HEK293 (cell line): ENCODE measurements around the gene VWC2L.

Experiments
- CTCF ChIA-PET: fragments of 350-600 bp; formaldehyde crosslinking; extraction: SDS; loops from one replicate; lab custom pipeline; 2021; ENCODE audit warnings: antibody characterized with exemption; lab: Yijun Ruan, JAX
- POLR2A ChIA-PET: fragments of 300-600 bp; formaldehyde crosslinking; extraction: SDS; loops from one replicate; lab custom pipeline; 2020; ENCODE audit warnings: antibody characterized with exemption, inconsistent platforms; lab: Yijun Ruan, JAX
- H3K27ac ChIP-seq: fragments of 200-500 bp; sonication (Bioruptor generic); 2 replicates; pipeline ENCODE4 v1.5.1; 2014; ENCODE audit warnings: low read depth, low read length, control low read depth, inconsistent platforms; ENCODE audit errors: extremely low read depth
- H3K36me3 ChIP-seq, 2 experiments: fragments of 200-500 bp in 1 of 2; sonication (Bioruptor generic) in 1 of 2; 1 replicate in 1 of 2; 2 replicates in 1 of 2; pipeline ENCODE4 v1.5.1; 2014 to 2017; ENCODE audit warnings: inconsistent platforms in 2 of 2, low read length in 2 of 2; ENCODE audit not compliant: control insufficient read depth in 2 of 2, insufficient read depth in 1 of 2
- H3K4me1 ChIP-seq: fragments of 200-500 bp; sonication (Bioruptor generic); 2 replicates; pipeline ENCODE4 v1.5.1; 2014; ENCODE audit warnings: mild to moderate bottlenecking, low read length, inconsistent platforms; ENCODE audit not compliant: control insufficient read depth, insufficient read depth
- H3K4me3 ChIP-seq: 2 replicates; pipeline ENCODE4 v1.5.1; 2011; ENCODE audit warnings: low read depth, mild to moderate bottlenecking, control low read depth, low read length, moderate library complexity
- H3K9me3 ChIP-seq: fragments of 200-500 bp; sonication (Bioruptor generic); 2 replicates; pipeline ENCODE4 v1.5.1; 2014; ENCODE audit warnings: low read depth, low read length, inconsistent platforms; ENCODE audit not compliant: control insufficient read depth, insufficient read depth
- AEBP2 ChIP-seq: fragments of 450-650 bp; formaldehyde crosslinking; IDR thresholded peaks from 2 replicates; pipeline ENCODE4 v1.5.1; 2016; ENCODE audit warnings: missing biosample characterization, missing genetic modification characterization, borderline replicate concordance
- BCL11B ChIP-seq: fragments of 450-650 bp; formaldehyde crosslinking; IDR thresholded peaks from 2 replicates; pipeline ENCODE4 v1.5.1; 2016; ENCODE audit warnings: low read depth, missing biosample characterization, missing genetic modification characterization
- BCL6B ChIP-seq: fragments of 450-650 bp; formaldehyde crosslinking; IDR thresholded peaks from 2 replicates; pipeline ENCODE4 v1.5.1; 2017; ENCODE audit warnings: missing biosample characterization, missing genetic modification characterization
- ELK4 ChIP-seq: IDR thresholded peaks from 2 replicates; pipeline ENCODE4 v1.6.1; 2011; ENCODE audit warnings: mild to moderate bottlenecking, low read depth, low read length, borderline replicate concordance
- HIC1 ChIP-seq: fragments of 450-650 bp; formaldehyde crosslinking; IDR thresholded peaks from 2 replicates; pipeline ENCODE4 v1.5.1; 2016; ENCODE audit warnings: missing biosample characterization, missing genetic modification characterization
- HOXC10 ChIP-seq: sonication (generic); formaldehyde crosslinking; IDR thresholded peaks from 2 replicates; pipeline ENCODE4 v1.8.1; 2023; ENCODE audit warnings: mild to moderate bottlenecking, missing genetic modification reagents
- OVOL3 ChIP-seq: fragments of 450-650 bp; formaldehyde crosslinking; IDR thresholded peaks from 2 replicates; pipeline ENCODE4 v1.5.1; 2016; ENCODE audit warnings: missing biosample characterization, missing genetic modification characterization
- PRDM6 ChIP-seq: fragments of 450-650 bp; formaldehyde crosslinking; IDR thresholded peaks from 2 replicates; pipeline ENCODE4 v1.5.1; 2017; ENCODE audit warnings: missing biosample characterization, missing genetic modification characterization
- SP7 ChIP-seq: fragments of 450-650 bp; formaldehyde crosslinking; IDR thresholded peaks from 2 replicates; pipeline ENCODE4 v1.5.1; 2016; ENCODE audit warnings: missing biosample characterization, missing genetic modification characterization
- YY2 ChIP-seq: fragments of 450-650 bp; formaldehyde crosslinking; IDR thresholded peaks from 2 replicates; pipeline ENCODE4 v1.5.1; 2016; ENCODE audit warnings: missing biosample characterization, missing genetic modification characterization
- ZBTB1 ChIP-seq: fragments of 450-650 bp; formaldehyde crosslinking; IDR thresholded peaks from 2 replicates; pipeline ENCODE4 v1.5.1; 2016; ENCODE audit warnings: missing biosample characterization, missing genetic modification characterization
- ZBTB20 ChIP-seq: fragments of 450-650 bp; formaldehyde crosslinking; IDR thresholded peaks from 2 replicates; pipeline ENCODE4 v1.5.1; 2016; ENCODE audit warnings: missing biosample characterization, missing genetic modification characterization
- ZBTB6 ChIP-seq: fragments of 450-650 bp; formaldehyde crosslinking; IDR thresholded peaks from 2 replicates; pipeline ENCODE4 v1.5.1; 2017; ENCODE audit warnings: missing biosample characterization, missing genetic modification characterization
- ZNF121 ChIP-seq: fragments of 450-650 bp; formaldehyde crosslinking; IDR thresholded peaks from 2 replicates; pipeline ENCODE4 v1.5.1; 2016; ENCODE audit warnings: missing biosample characterization, missing genetic modification characterization
- ZNF211 ChIP-seq: fragments of 450-650 bp; formaldehyde crosslinking; IDR thresholded peaks from 2 replicates; pipeline ENCODE4 v1.5.1; 2016; ENCODE audit warnings: low read depth, missing biosample characterization, missing genetic modification characterization
- ZNF335 ChIP-seq: fragments of 450-650 bp; formaldehyde crosslinking; conservative IDR thresholded peaks from 2 replicates; pipeline ENCODE4 v1.5.1; 2016; ENCODE audit warnings: missing biosample characterization, missing genetic modification characterization
- ZNF549 ChIP-seq: fragments of 450-650 bp; IDR thresholded peaks from 2 replicates; pipeline ENCODE4 v1.5.1; 2018; ENCODE audit warnings: missing biosample characterization, missing genetic modification characterization, mild to moderate bottlenecking, inconsistent platforms, moderate library complexity
- ZNF768 ChIP-seq: fragments of 450-650 bp; formaldehyde crosslinking; IDR thresholded peaks from 2 replicates; pipeline ENCODE4 v1.5.1; 2018; ENCODE audit warnings: missing biosample characterization, mild to moderate bottlenecking, missing genetic modification characterization
- ZSCAN16 ChIP-seq: fragments of 450-650 bp; formaldehyde crosslinking; IDR thresholded peaks from 2 replicates; pipeline ENCODE4 v1.5.1; 2016; ENCODE audit warnings: missing biosample characterization, missing genetic modification characterization
- ZSCAN5A ChIP-seq: fragments of 450-650 bp; formaldehyde crosslinking; IDR thresholded peaks from 2 replicates; pipeline ENCODE4 v1.5.1; 2016; ENCODE audit warnings: missing biosample characterization, missing genetic modification characterization

The VWC2L gene

GRCh38 chr2:214471382-214471781 lies 60.5 kb downstream of the VWC2L start:
- no peaks in the 10 kb centered on the region for H3K36me3 ChIP-seq
- no peaks in the 10 kb centered on the region for H3K9me3 ChIP-seq
- CTCF ChIA-PET = no interaction called here
- POLR2A ChIA-PET = interaction anchor here (0.5 kb wide), 1 partner anchor 338 kb away, joined by 3 read pairs; the partner anchor contains the start of gene BARD1
- H3K4me1 ChIP-seq = no peaks in the 10 kb centered on the region
- no peak overlapping the region for H3K27ac ChIP-seq
- no peak overlapping the region for H3K4me3 ChIP-seq
- TF ChIP-seq BCL11B (tag by site-specific recombination) = no peak
- no peak for TF ChIP-seq ZNF211
- TF ChIP-seq PRDM6 (tag by site-specific recombination) = no peak
- no peak for TF ChIP-seq ZBTB20 (tag by site-specific recombination)
- no peak for TF ChIP-seq ZBTB1 (tag by site-specific recombination)
- TF ChIP-seq ZNF549 (tag by site-specific recombination) = no peak
- TF ChIP-seq ELK4 = no peak
- TF ChIP-seq HOXC10 = no peak
- TF ChIP-seq BCL6B (tag by site-specific recombination) = no peak
- no peak for TF ChIP-seq SP7 (tag by site-specific recombination)
- TF ChIP-seq ZSCAN5A (tag by site-specific recombination) = no peak
- no peak for TF ChIP-seq ZNF768 (tag by site-specific recombination)
- TF ChIP-seq ZNF335 (tag by site-specific recombination) = no peak
- no peak for TF ChIP-seq ZSCAN16 (tag by site-specific recombination)
- no peak for TF ChIP-seq YY2 (tag by site-specific recombination)
- no peak for TF ChIP-seq HIC1 (tag by site-specific recombination)
- no peak for TF ChIP-seq AEBP2 (tag by site-specific recombination)
- no peak for TF ChIP-seq ZNF121 (tag by site-specific recombination)
- TF ChIP-seq ZBTB6 (tag by site-specific recombination) = no peak
- no peak for TF ChIP-seq OVOL3
- TF ChIP-seq, all 188 proteins: peak for 0
